ENCODE results near the gene THBD.

DNA sequence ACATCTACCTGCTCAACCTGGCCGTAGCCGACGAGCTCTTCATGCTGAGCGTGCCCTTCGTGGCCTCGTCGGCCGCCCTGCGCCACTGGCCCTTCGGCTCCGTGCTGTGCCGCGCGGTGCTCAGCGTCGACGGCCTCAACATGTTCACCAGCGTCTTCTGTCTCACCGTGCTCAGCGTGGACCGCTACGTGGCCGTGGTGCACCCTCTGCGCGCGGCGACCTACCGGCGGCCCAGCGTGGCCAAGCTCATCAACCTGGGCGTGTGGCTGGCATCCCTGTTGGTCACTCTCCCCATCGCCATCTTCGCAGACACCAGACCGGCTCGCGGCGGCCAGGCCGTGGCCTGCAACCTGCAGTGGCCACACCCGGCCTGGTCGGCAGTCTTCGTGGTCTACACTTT lies 13.7 kb downstream of the THBD start:
- TF ChIP-seq, protein P1, sequence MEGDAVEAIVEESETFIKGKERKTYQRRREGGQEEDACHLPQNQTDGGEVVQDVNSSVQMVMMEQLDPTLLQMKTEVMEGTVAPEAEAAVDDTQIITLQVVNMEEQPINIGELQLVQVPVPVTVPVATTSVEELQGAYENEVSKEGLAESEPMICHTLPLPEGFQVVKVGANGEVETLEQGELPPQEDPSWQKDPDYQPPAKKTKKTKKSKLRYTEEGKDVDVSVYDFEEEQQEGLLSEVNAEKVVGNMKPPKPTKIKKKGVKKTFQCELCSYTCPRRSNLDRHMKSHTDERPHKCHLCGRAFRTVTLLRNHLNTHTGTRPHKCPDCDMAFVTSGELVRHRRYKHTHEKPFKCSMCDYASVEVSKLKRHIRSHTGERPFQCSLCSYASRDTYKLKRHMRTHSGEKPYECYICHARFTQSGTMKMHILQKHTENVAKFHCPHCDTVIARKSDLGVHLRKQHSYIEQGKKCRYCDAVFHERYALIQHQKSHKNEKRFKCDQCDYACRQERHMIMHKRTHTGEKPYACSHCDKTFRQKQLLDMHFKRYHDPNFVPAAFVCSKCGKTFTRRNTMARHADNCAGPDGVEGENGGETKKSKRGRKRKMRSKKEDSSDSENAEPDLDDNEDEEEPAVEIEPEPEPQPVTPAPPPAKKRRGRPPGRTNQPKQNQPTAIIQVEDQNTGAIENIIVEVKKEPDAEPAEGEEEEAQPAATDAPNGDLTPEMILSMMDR (IDR thresholded peaks at IDR 0.05) = no peak
- TF ChIP-seq POLR2A (IDR thresholded peaks at IDR 0.05) = no peak
